GM23338 (cell line): Measurements from ENCODE around the gene FTH1.

Experiments used
- CREB1 ChIP-seq: fragments of 250-450 bp; sonication (Bioruptor Pico); IDR thresholded peaks from 2 replicates; pipeline ENCODE4 v1.5.0; 2020; ENCODE audit warnings: low read depth, mild to moderate bottlenecking, moderate library complexity
- CTCF ChIP-seq, 2 experiments: fragments of 200-600 bp in 1 of 2; sonication (generic) in 1 of 2; conservative IDR thresholded peaks; 2 replicates each; pipeline versions ENCODE4 v1.5.1 to v1.6.1; 2016 to 2017; ENCODE audit warnings: antibody characterized with exemption in 2 of 2, low read depth in 2 of 2, mild to moderate bottlenecking in 2 of 2, moderate library complexity in 1 of 2
- EZH2 ChIP-seq: fragments of 200-600 bp; sonication (generic); IDR thresholded peaks from one replicate; pipeline ENCODE4 v1.8.0; 2017; ENCODE audit warnings: antibody characterized with exemption, mild to moderate bottlenecking, low read depth; ENCODE audit not compliant: unreplicated experiment
- EZH2phosphoT487 ChIP-seq: fragments of 200-600 bp; sonication (generic); IDR thresholded peaks from one replicate; pipeline ENCODE4 v1.8.1; 2018; ENCODE audit warnings: antibody characterized with exemption; ENCODE audit not compliant: unreplicated experiment
- JUNB ChIP-seq: IDR thresholded peaks from one replicate; pipeline ENCODE4 v1.6.1; 2016; ENCODE audit warnings: antibody characterized with exemption; ENCODE audit not compliant: unreplicated experiment
- POLR2AphosphoS5 ChIP-seq: IDR thresholded peaks from 2 replicates; pipeline ENCODE4 v1.6.1; 2016; ENCODE audit warnings: antibody characterized with exemption, low read depth
- REST ChIP-seq: IDR thresholded peaks from one replicate; pipeline ENCODE4 v1.6.1; 2018; ENCODE audit warnings: antibody characterized with exemption; ENCODE audit not compliant: unreplicated experiment
- STAT1 ChIP-seq: IDR thresholded peaks from one replicate; pipeline ENCODE4 v1.6.1; 2016; ENCODE audit warnings: antibody characterized with exemption; ENCODE audit not compliant: unreplicated experiment
- TF ChIP-seq, protein P1 (sequence below): fragments of 250-450 bp; sonication (Bioruptor Pico); IDR thresholded peaks from 2 replicates; pipeline ENCODE4 v1.5.0; 2020; ENCODE audit warnings: mild to moderate bottlenecking, moderate library complexity

DNA sequence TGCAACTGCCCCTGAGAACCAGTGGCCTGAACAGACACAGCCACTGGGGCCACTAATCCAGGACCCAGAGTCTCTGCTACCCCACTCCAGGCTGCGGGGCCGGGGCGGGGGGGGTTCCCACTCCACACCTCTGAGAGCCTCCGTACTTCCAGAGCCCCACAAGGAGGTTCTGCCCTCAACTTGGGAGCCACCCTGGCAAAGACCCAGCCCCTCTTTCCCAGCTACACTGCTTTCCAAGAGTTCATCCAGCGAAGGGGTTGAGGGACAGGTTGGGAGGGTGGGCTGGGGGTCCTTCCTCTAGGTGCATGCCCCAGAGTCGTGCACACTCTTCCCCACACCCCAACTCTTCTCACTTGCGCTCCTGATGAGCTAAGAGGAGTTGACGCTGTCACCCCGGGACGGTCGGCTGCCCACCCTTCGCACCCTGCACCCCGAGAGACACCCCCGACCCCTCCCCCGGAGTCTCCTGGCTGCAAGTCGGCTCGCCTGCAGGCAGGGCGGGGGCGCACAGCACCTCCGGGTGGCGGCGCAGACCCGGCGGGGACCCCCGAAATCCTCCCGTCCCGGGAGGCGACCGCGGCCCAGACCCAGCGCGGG lies 50.6 kb downstream of the FTH1 start:
- TF ChIP-seq CTCF (conservative IDR thresholded peaks at IDR 0.05; ENCODE audit: low read depth in 2 of 2), result no peak
- TF ChIP-seq EZH2, result no peak
- no peak for TF ChIP-seq POLR2AphosphoS5
- no peak for TF ChIP-seq CREB1 (CRISPR knock-in tag)
- TF ChIP-seq REST, result no peak
- TF ChIP-seq STAT1, result no peak
- no peak for TF ChIP-seq EZH2phosphoT487
- no peak for TF ChIP-seq JUNB
- TF ChIP-seq, protein P1, sequence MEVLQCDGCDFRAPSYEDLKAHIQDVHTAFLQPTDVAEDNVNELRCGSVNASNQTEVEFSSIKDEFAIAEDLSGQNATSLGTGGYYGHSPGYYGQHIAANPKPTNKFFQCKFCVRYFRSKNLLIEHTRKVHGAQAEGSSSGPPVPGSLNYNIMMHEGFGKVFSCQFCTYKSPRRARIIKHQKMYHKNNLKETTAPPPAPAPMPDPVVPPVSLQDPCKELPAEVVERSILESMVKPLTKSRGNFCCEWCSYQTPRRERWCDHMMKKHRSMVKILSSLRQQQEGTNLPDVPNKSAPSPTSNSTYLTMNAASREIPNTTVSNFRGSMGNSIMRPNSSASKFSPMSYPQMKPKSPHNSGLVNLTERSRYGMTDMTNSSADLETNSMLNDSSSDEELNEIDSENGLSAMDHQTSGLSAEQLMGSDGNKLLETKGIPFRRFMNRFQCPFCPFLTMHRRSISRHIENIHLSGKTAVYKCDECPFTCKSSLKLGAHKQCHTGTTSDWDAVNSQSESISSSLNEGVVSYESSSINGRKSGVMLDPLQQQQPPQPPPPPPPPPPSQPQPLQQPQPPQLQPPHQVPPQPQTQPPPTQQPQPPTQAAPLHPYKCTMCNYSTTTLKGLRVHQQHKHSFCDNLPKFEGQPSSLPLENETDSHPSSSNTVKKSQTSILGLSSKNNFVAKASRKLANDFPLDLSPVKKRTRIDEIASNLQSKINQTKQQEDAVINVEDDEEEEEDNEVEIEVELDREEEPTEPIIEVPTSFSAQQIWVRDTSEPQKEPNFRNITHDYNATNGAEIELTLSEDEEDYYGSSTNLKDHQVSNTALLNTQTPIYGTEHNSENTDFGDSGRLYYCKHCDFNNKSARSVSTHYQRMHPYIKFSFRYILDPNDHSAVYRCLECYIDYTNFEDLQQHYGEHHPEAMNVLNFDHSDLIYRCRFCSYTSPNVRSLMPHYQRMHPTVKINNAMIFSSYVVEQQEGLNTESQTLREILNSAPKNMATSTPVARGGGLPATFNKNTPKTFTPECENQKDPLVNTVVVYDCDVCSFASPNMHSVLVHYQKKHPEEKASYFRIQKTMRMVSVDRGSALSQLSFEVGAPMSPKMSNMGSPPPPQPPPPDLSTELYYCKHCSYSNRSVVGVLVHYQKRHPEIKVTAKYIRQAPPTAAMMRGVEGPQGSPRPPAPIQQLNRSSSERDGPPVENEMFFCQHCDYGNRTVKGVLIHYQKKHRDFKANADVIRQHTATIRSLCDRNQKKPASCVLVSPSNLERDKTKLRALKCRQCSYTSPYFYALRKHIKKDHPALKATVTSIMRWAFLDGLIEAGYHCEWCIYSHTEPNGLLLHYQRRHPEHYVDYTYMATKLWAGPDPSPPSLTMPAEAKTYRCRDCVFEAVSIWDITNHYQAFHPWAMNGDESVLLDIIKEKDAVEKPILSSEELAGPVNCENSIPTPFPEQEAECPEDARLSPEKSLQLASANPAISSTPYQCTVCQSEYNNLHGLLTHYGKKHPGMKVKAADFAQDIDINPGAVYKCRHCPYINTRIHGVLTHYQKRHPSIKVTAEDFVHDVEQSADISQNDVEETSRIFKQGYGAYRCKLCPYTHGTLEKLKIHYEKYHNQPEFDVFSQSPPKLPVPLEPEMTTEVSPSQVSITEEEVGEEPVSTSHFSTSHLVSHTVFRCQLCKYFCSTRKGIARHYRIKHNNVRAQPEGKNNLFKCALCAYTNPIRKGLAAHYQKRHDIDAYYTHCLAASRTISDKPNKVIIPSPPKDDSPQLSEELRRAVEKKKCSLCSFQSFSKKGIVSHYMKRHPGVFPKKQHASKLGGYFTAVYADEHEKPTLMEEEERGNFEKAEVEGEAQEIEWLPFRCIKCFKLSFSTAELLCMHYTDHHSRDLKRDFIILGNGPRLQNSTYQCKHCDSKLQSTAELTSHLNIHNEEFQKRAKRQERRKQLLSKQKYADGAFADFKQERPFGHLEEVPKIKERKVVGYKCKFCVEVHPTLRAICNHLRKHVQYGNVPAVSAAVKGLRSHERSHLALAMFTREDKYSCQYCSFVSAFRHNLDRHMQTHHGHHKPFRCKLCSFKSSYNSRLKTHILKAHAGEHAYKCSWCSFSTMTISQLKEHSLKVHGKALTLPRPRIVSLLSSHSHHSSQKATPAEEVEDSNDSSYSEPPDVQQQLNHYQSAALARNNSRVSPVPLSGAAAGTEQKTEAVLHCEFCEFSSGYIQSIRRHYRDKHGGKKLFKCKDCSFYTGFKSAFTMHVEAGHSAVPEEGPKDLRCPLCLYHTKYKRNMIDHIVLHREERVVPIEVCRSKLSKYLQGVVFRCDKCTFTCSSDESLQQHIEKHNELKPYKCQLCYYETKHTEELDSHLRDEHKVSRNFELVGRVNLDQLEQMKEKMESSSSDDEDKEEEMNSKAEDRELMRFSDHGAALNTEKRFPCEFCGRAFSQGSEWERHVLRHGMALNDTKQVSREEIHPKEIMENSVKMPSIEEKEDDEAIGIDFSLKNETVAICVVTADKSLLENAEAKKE (CRISPR knock-in tag), result no peak
